Peyer's patch (tissue), 4 donors: ENCODE results near the gene USB1.

Experiments used
- CTCF ChIP-seq, 6 experiments: fragments of 450-650 bp in 4 of 6; fragments of 200-600 bp in 2 of 6; sonication (generic) in 1 of 6; IDR thresholded peaks; one replicate each; pipeline ENCODE4 v1.5.1; 2017 to 2019; ENCODE audit warnings: antibody characterized with exemption in 6 of 6, mild to moderate bottlenecking in 3 of 6, moderate library complexity in 1 of 6
- POLR2A ChIP-seq, 2 donors: fragments of 450-650 bp; IDR thresholded peaks; one replicate each; pipeline ENCODE4 v1.5.1; 2017; ENCODE audit warnings: antibody characterized with exemption in 2 of 2, mild to moderate bottlenecking in 2 of 2, moderate library complexity in 2 of 2

GRCh38 chr16:57981636-57982035 is 19.6 kb upstream of the USB1 start:
- no peak for TF ChIP-seq CTCF (IDR thresholded peaks at IDR 0.05)
- no peak for TF ChIP-seq POLR2A (IDR thresholded peaks at IDR 0.05)
